ENCODE data around the gene TNFRSF9.
"Not testable (repeated sequence)": the region's sequence is repeated elsewhere in the genome, so short reads cannot be mapped to it uniquely, and the experiment has no call there.

TNFRSF9 gene
- 0.36 to 142 (median 4.0) reads per million in 18 experiments for total RNA-seq

DNA sequence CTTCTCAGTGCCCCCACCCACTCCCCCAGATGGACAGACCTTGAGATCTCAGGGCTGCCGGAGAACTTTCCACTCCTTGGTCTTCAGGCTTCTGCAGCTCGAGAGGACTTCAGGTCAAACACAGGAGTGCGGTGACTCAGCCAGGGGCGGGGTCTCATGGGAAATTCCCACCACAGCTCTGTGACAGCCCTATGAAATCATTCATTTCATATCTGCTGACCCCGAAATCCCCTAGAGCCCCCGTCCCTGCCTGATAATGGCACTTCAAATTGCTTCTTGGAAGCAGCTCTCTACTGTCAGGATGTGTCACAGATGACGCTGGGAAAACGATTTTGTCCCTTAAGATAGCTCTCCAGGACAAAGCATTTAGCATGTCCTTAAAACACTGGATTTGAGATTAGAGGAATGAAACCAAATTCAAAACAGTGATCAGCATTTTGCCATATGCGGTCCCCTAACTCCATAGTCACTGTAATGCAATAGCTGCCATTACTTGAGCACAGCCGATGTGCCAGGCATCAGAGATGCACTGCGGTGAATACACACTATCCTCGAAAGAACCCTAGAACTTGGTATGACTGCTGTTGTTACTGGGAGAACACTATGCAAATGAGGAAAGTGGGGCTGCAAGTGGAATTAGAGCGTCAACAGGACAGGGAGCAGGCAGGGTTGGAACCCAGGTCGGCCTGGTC is at the start of gene TNFRSF9:
Gene TNFRSF9, minus strand, starts transcription at position 95 of the 692 bp plus-strand sequence. CDS start 845 bp downstream, outside the sequence.
- peak in 1 of 2 donors; percentile 21 for DNase-seq

DNA sequence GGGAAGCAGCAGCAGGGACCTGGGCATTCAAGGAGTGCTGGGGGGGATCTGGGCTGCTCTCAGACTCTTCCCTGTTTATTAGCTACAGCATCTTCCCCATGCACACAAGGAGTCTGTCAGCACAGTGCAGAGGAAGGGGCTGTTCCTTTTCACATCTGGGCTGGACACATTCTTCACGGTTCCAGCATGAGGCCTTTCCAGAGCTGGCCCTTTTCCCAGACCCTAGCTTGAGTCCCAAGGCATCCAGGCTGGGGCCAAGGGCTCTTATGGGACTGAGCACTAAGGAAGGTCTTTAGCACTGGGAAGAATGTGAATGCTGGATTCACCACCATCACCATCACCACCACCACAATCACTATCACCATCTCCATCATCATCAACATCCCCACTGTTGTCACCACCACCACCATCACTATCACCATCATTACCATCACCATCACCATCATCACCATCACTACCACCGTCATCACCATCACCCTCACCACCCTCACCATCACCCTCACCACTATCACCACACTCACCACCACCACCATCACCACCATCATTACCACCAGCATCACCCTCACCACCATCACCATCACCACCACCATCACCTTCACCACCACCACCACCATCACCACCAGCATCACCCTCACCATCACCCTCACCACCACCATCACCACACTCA is 49.3 kb upstream of the TNFRSF9 start:
- DNase-seq: no peak

DNA sequence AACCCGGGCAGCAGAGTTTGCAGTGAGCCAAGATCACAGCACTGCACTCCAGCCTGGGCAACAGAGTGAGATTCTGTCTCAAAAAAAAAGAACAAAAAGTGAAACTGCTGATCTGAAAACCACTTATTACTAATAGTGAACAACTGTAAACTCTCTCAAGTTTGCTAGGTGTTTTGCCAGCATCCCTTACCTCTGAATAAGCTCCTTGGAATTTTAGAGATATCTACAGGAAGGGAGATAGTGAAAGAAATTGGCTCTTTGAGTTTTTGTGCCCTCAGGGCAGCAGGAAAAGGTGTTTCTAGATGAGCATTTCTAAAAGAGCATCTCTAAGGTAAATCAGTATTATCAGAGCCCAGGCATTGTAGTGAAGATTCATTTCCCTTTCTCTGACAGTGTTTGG is 47.9 kb upstream of the TNFRSF9 start:
- no peak for DNase-seq

DNA sequence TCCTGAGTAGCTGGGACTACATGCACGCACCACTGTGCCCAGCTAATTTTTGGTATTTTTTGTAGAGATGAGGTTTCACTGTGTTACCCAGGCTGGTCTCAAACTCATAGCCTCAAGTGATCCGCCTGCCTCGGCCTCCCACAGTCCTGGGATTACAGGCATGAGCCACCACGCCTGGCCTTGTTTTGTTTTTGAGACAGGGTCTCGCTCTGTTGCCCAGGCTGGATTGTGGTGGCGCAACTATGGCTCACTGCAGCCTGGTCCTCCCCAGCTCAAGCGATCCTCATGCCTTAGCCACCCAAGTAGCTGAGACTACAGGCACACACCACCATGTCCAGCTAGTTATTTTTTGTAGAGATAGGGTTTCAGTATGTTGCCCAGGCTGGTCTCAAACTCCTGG is 46.9 kb upstream of the TNFRSF9 start:
- DNase-seq: no peak

DNA sequence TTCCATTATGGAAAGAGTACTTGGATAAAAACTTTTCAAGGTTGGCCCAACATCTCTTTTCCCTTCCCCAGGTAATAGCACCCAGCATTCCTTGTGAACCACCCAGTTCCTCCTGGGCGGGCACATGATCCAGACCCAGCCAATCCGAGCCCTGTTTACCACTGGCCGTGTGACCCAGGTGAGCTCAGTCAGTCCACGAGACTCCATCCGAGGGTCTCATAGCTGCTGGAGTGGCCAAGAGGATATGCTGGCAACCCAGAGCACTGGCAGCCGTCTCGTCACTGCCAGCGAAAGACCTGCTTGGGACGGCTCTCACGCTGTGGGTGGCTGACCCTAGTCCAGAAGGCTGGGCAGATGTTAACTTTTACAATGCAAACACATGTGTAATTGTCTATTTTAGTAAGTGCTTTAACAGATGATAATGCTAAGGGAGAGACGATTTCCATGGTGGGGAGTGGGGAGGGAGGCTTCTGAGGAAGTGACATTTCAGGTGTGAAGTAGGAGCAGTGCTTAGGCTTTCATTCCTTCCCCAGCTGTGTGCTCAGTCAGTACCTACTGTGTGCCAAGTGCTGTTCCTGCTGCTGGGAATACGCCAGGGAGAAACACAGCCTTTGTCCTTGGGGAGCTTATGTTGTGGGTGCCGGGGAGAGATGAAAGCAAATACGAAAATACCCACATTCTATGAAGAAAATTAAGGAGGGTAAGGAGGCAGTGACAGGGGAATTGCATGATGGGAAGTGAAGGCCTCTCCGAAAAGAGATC is 45.4 kb upstream of the TNFRSF9 start:
- DNase-seq: no peak

DNA sequence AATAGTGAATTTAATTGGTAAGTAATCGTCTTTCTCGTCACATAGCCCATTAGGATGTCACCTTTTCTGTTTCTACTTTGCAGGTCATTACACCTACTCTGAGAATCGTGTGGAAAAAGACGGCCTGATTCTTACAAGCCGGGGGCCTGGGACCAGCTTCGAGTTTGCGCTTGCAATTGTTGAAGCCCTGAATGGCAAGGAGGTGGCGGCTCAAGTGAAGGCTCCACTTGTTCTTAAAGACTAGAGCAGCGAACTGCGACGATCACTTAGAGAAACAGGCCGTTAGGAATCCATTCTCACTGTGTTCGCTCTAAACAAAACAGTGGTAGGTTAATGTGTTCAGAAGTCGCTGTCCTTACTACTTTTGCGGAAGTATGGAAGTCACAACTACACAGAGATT is 44.2 kb upstream of the TNFRSF9 start:
- DNase-seq: no peak

DNA sequence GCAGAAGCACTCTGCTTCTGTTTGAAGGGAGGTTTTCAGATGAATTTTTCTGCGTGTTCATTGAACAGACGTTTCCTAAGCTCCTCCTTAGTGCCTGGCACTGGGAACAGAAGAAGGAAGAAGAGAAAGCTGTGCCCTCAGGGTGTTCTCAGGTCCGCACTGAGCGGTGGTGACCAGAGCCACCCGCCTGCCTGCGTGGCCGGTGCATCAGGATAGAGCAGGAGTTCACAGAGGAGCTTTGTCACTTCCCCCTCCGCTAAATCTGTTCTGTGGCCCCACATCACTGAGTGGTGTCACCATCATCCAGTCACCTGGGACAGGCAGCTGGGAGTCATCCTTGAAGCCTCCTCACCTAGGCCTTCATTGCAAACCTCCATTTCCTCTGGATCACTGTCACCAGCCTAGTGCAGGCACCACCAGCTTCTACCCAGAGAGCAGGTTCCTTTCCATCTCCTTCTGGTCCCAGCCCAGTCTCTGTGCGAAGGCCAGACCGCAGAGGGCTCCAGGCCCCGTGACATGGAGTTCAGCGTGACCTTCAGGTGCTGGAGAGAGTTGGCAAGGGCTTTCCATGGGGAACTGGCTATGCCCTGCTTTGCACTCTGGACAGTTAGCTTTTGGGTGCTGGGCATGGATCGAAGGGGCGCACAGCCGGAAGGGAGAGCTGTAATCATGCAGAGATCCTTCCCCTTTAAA is 42.6 kb upstream of the TNFRSF9 start:
- DNase-seq: no peak

DNA sequence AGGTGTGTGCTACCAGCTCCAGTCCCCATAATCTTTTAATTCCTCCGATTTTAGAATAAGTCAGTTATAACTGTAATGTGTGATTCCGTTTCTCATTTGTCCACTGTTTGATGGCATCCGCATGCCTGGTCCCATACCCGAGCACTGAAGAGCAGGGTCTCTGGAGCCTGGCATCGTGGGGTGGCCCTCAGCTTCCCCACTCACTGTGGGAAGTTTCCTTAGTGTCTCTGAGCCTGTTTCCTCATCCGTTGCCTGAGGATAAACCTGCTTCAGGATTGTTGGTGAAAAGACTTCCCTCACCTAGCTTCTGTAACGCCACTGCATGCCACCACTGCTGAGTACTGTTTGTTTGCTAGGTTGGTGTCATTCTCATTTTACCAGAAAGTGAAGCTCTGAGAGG is 40.3 kb upstream of the TNFRSF9 start:
- no peak for DNase-seq

DNA sequence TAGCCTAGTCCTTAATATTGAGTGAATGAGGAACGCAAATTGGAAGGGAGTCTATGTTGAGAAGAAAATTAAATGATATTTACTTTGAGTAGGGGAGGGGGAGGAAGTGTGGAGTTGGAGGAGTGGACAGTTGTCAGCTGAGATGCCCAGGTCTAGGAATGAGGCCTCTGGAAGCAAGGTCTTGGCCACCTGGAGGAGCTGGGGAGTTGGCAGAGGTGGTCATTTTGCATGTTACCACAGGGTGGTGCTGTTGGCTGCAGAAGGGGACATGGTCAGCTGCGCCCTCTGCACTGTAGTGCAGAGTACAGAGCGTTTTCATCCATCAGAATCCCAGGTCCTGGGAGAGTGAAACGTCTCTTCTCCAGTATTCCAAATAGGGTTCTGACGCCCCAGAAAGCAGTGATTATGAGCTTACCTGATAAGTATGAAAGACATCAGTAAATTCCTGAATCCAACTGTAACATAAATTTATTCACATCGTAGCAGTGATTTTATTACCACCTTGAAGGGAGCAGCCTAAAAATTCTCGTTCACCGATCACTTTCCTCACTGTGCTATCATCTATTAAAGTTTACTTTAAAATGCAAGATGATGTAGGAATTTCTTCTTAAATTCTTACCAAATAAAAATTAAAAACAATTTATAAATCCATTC is 34.7 kb upstream of the TNFRSF9 start:
- peak; percentile 49 to 50 for DNase-seq

DNA sequence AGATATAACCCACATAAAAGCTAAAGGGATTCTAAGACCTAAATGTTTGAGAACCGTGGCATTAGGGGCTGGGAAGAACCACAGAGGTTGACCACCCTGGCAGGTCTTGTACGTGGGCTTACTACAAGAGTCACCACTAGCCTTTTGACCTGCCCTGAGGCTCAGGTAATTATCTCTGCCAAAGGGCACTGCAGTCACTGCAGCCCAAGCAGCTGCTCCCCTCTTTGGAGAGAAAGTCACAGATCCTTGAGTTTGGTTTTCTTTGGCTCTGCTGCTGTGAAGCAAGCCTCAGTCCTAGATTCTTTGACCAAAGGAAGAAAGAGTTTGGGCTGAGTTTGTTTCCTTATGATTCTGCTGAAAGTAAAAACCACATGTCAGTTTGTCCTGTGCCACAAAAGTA is 32.4 kb upstream of the TNFRSF9 start:
- no peak for DNase-seq

DNA sequence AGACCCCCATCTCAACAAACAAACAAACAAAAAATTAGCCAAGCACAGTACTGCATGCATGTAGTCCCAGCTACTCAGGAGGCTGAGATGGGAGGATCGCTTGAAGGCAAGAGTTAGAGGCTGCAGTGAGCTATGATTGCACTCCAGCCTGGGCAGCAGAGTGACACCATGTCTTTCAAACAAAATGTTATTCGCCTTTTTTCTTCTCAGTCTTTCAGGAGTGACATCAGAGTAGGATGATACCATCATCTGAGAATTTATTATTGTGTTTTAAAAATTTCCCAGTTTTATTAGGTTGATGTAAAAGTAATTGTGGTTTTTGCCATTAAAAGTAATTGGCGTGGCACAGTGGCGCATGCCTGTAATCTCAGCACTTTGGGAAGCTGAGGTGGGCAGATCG is 31.6 kb upstream of the TNFRSF9 start:
- DNase-seq: no peak

DNA sequence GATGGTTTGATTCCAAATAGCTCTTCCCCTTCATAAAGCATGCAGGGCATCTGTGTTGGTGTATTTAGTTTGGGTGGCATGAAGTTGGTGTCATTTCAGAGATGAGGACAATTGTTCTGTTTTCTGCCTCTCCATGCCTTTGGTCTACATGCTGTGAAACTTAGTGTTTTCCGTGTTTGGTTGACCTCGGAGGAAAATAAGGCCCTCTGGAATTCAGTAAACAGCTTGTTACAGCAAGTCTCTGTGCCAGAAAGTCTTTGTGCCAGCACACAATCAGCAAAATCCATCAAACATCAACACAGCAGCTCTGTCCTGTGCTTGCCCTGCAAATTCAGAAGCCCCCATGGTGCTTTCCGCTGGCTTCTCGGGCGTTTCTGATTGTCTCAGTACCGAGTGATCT is 30.4 kb upstream of the TNFRSF9 start:
- DNase-seq: no peak

DNA sequence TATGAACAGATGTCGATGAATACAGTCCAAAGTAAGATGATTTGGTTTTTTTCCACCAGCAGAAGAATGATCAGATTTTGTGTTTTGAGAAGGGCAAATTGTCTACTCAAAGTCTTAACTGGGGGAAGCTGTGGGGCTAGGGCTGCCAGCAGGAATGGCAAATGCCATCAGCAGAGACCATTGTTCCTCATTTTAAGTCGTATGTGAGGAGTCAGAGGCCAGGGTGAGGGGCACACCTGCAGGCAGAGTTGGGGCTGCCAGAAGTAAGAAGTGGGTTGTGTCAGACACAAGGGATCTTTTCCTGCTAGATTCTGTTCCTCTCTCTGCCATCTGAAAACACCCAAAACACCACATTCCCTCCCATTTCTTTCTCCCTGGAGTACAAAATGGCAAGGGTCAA is 29.6 kb upstream of the TNFRSF9 start:
- DNase-seq: no peak

DNA sequence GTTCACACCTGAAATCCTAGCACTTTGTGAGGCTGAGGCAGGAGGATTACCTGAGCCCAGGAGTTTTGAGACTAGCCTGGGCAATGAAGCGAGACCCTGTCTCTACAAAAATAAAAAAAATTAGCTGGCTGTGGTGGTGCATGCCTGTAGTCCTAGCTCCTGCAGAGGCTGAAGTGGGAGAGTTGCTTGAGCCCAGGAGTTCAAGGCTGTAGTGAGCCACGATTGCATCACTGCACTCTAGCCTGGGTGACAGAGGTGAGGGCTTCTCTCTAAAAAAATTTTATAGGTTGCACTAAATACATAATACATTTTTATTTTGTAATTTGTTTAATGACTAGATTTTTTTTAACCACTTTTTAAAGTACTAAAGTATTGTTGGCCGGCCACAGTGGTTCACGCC is 27.0 kb upstream of the TNFRSF9 start:
- no peak for DNase-seq

DNA sequence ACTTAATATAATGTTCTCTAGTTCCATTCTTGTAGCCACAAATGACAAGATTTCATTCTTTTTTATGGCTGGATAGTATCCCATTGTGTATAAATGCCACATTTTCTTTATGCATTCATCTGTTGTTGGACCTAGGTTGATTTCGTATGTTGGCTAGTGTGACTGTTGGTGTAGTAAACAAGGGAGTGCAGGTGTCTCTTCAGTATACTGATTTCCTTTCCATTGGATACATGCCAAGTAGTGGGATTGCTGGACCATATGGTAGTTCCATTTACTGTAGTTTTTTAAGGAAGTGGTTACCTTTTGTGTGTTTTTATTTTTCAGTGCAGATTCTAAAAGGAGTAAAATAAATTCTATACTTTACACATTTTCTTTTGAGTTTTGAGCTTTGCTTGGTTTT is 26.6 kb upstream of the TNFRSF9 start:
- no peak for DNase-seq

DNA sequence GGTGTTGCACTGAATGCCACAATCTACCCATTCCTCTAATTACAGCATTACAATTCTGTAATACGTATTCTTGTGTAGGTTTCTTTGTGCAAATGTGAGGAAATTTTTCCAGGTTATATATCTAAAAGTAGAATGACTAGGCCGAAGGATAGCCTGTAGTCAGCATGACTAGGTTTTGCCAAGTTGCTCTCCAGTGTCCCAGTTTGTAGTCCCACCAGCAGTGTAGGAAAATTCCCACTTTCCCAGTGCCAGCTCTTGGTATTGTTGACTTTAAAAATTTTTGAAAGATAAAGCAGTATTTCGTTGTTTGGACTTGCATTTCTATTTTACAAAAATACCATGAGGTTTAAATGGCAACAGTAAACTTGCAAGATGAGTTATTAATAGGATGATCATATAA is 23.8 kb upstream of the TNFRSF9 start:
- no peak for DNase-seq

DNA sequence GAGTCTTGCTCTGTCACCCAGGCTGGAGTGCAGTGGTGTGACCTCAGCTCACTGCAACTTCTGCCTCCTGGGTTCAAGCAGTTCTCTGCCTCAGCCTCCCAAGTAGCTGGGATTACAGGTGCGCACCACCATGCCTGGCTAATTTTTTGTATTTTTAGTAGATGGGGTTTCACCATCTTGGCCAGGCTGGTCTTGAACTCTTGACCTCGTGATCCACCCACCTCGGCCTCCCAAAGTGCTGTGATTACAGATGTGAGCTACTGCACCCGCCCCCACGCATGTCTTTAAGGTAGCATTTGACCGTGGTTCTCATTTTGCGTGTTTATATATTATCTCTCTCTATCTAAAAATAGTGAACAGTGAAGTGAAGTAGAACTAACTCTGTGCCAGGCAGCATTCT is 23.2 kb upstream of the TNFRSF9 start:
- DNase-seq: not testable (repeated sequence)

DNA sequence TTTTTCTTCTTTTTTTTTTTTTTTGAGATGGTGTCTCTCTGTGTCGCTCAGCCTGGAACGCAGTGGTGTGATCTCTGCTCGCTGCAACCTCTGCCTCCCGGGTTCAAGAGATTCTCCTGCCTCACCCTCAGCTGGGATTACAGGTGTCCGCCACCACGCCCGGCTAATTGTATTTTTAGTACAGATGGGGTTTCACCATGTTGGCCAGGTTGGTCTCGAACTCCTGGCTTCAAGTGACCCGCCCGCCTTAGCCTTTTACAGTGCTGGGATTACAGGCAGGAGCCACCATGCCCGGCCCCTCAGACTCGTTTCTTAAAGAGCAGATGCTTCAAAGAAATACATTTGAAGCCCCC is 22.7 kb upstream of the TNFRSF9 start:
- DNase-seq: not testable (repeated sequence)

DNA sequence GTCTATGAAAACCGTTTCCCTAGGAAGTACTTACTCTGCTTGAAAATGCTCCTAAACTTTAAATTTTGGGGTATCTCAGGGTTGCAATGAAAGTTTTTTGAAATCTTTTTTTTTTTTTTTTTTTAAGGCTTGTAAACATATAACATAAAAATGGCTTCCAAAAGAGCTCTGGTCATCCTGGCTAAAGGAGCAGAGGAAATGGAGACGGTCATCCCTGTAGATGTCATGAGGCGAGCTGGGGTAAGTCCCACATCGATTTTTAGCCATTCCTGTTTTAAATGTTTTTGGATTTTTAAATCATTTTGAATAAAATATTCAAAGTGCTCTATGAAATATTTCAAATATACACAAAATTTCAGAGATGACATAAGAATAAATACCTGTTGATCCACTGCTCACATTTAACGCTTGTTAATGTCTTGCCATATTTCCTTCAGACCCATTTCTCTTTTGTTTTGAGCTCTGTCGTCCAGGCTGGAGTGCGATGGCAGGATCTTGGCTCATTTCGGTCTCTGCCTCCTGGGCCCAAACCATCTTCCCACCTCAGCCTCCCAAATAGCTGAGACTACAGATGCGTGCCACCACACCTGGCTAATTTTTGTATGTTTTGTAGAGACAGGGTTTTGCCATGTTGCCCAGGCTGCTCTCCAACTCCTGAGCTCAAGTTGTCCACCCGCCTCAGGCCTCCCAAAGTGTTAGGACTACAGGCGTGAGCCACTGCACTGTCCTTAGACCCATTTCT is 22.2 kb upstream of the TNFRSF9 start:
- DNase-seq: no peak

DNA sequence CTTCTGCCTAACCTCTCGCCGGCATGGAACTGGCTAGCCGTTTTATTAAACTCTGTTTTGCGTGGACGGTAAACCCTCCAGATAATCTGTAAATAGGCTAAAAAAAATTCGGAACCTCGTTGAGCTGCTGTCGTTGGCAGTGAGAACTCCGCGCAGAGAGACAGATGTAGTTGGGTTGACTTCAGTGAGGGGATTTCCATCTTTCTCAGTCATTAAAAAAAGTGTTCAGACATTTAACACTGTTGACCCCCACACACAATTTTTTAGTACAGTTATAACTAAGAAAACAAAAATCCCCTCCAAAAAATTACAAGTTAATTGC is 21.3 kb upstream of the TNFRSF9 start:
- no peak for DNase-seq

DNA sequence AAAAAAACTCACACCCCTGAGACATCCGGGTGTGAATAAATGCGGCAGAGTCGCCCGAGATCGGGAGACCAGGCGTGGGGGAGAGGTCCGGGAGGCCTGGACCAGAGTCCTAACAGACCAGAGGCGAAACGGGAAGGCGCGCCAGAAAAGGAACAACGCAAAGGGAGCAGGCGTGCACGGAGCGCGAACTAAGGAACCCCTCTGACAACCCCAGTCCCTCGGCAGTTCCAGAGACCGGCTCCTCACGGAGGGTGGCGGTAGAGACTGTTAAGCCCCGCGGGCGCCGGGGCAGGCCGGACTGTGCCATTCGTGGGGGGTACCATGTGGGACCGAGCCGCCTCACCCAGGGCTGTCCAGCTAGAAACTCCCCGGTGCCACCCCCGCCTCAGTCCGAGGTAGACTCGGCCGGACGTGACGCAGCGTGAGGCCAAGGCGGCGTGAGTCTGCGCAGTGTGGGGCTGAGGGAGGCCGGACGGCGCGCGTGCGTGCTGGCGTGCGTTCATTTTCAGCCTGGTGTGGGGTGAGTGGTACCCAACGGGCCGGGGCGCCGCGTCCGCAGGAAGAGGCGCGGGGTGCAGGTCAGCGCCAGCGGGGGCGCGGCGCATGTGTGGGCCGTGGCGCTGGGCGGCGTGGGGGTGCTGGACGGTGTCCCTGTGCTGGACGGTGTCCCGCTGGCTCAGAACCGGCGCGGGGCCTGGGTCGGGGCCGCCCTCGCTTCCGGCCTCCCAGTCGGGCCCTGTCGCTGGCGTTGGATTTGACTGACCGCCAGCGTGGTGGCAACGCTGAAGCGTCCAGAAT is 20.8 kb upstream of the TNFRSF9 start, which contains the start of gene PARK7:
Gene PARK7, plus strand, starts transcription at position 496 of the 798 bp plus-strand sequence. CDS start 1,075 bp downstream, outside the sequence.
- DNase-seq: peak; percentile 99 to 100

Data from inflammatory macrophage (primary cell).